GM20000 (cell line): ENCODE data around the gene LRRC36.

Source experiments
- DNase-seq: peaks from one replicate; pipeline ENCODE4 v3.0.0; 2012; ENCODE audit warnings: low spot score
- CTCF ChIP-seq: IDR thresholded peaks from 2 replicates; pipeline ENCODE4 v1.5.1; 2012; ENCODE audit warnings: mild to moderate bottlenecking, control low read depth; ENCODE audit errors: extremely low read depth, missing control alignments

The LRRC36 gene

GRCh38 chr16:67391424-67392300 lies 65.0 kb downstream of the LRRC36 start:
- DNase-seq, result peak; percentile 21
- no peak for TF ChIP-seq CTCF

- DNase-seq, result no peak
- no peak for TF ChIP-seq CTCF
These were observed 65.9 kb downstream of the LRRC36 start for GRCh38 chr16:67392301-67393059.

- no peak for TF ChIP-seq CTCF
- peak; percentile 77 for DNase-seq
These were observed 66.6 kb downstream of the LRRC36 start, which contains the start of gene TPPP3 for GRCh38 chr16:67393111-67393787. TPPP3 (minus strand) TSS chr16:67393498; CDS start chr16:67391111, 2,387 bp downstream.

GRCh38 chr16:67393788-67394154 lies 67.2 kb downstream of the LRRC36 start:
- TF ChIP-seq CTCF, result no peak
- no peak for DNase-seq

GRCh38 chr16:67394155-67395104 lies 67.8 kb downstream of the LRRC36 start:
- DNase-seq, result peak; percentile 48
- TF ChIP-seq CTCF, result no peak

- TF ChIP-seq CTCF, result no peak
- no peak for DNase-seq
These were observed 68.5 kb downstream of the LRRC36 start for GRCh38 chr16:67395105-67395457.
